ENCODE results near the gene RNF223. TPM values are rescaled to one million over a fixed set of nuclear protein-coding genes. Genes with fewer than 3 reads are reported as not detected.

Gene RNF223
- total and polyA plus RNA-seq, 2 of the 13 experiments (the other 11 are each of a cell fraction or from before 2014, with no cell fraction given): 0.03 TPM; not detected in 1

DNA sequence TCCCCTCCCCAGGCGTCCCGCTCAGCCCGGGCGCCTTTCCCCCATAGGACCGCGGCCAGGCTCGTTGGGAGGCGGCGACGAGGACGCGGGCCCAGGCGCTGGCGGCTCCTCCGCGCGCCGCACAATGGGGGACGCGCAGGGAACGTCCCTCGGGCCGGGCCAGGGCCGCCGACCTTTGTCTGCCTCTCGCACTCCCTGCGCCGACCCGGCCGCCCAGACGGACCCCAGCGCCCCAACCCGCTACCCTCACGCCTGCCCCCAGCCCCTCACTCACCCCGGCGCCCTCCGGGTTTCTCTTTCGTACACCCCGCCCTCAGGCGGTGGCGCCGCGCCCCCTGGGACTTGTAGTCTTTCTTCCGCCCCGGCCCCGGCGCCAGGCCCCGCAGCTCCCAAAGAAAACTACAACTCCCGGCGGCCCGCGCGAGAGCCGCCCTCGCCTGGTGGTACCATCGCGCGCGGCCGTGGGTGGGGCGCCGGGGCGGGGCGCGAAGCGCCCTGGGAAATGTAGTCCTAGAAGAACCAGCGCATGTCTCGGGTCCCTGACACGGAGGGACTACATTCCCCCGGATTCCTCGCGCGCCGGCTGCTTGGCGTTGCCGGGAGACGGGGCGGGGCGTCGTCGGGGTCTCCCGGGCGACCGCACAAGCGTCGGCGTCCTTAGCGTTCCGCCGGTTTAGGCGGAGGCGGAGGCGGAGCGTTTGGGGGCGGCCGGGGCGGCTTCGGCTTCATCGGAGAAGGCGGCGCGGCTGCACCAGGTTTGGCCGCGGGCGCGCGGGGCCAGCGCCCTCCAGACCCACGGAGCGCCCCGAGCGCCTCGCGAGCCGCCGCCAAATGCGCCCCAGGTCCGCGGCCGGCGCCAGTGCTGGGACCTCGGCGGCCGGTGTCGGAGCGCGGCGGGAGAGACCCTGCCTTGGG is 41.9 kb upstream of the RNF223 start, which contains the start of gene C1orf159 (continued):
- TF ChIP-seq, protein P1, sequence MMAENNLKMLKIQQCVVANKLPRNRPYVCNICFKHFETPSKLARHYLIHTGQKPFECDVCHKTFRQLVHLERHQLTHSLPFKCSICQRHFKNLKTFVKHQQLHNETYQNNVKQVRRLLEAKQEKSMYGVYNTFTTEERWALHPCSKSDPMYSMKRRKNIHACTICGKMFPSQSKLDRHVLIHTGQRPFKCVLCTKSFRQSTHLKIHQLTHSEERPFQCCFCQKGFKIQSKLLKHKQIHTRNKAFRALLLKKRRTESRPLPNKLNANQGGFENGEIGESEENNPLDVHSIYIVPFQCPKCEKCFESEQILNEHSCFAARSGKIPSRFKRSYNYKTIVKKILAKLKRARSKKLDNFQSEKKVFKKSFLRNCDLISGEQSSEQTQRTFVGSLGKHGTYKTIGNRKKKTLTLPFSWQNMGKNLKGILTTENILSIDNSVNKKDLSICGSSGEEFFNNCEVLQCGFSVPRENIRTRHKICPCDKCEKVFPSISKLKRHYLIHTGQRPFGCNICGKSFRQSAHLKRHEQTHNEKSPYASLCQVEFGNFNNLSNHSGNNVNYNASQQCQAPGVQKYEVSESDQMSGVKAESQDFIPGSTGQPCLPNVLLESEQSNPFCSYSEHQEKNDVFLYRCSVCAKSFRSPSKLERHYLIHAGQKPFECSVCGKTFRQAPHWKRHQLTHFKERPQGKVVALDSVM (CRISPR knock-in tag; IDR thresholded peaks at IDR 0.05): no peak
- TF ChIP-seq RORA (CRISPR knock-in tag; IDR thresholded peaks at IDR 0.05) (no peak), GTF3A (CRISPR knock-in tag; conservative IDR thresholded peaks at IDR 0.05) (no peak), ZNF615 (CRISPR knock-in tag; IDR thresholded peaks at IDR 0.05; ENCODE audit: borderline replicate concordance) (no peak), ZNF253 (CRISPR knock-in tag; IDR thresholded peaks at IDR 0.05; ENCODE audit: borderline replicate concordance) (no peak), MIXL1 (CRISPR knock-in tag; IDR thresholded peaks at IDR 0.05) (0 out of 2 replicates have a peak, but pooled peaks have one; percentile 12), ZNF292 (CRISPR knock-in tag; IDR thresholded peaks at IDR 0.05; ENCODE audit: borderline replicate concordance, low read depth) (no peak), GTF2F1 (IDR thresholded peaks at IDR 0.05; ENCODE audit: low read length) (no peak), ZNF160 (CRISPR knock-in tag; IDR thresholded peaks at IDR 0.05) (peak; percentile 55; the same call in 1 of the 2 replicates), SALL2 (CRISPR knock-in tag; IDR thresholded peaks at IDR 0.05) (peak; percentile 55; the same call in 1 of the 2 replicates), TAF15 (IDR thresholded peaks at IDR 0.05; ENCODE audit: low read depth, low read length, poor library complexity, severe bottlenecking) (no peak), SOX6 (IDR thresholded peaks at IDR 0.05) (no peak), SOX6 (CRISPR knock-in tag; IDR thresholded peaks at IDR 0.05) (peak; percentile 20; the same call in 1 of the 2 replicates), ZNF547 (CRISPR knock-in tag; IDR thresholded peaks at IDR 0.05) (no peak; the same call in 1 of the 2 replicates), ZNF792 (CRISPR knock-in tag; IDR thresholded peaks at IDR 0.05) (0 out of 2 replicates have a peak, but pooled peaks have one; percentile 11)
- TF ChIP-seq, protein P2, sequence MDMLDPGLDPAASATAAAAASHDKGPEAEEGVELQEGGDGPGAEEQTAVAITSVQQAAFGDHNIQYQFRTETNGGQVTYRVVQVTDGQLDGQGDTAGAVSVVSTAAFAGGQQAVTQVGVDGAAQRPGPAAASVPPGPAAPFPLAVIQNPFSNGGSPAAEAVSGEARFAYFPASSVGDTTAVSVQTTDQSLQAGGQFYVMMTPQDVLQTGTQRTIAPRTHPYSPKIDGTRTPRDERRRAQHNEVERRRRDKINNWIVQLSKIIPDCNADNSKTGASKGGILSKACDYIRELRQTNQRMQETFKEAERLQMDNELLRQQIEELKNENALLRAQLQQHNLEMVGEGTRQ (IDR thresholded peaks at IDR 0.05; ENCODE audit: low read depth, low read length): no peak
- TF ChIP-seq, protein P2 (CRISPR knock-in tag; IDR thresholded peaks at IDR 0.05; ENCODE audit: borderline replicate concordance): no peak
- TF ChIP-seq, protein P3, sequence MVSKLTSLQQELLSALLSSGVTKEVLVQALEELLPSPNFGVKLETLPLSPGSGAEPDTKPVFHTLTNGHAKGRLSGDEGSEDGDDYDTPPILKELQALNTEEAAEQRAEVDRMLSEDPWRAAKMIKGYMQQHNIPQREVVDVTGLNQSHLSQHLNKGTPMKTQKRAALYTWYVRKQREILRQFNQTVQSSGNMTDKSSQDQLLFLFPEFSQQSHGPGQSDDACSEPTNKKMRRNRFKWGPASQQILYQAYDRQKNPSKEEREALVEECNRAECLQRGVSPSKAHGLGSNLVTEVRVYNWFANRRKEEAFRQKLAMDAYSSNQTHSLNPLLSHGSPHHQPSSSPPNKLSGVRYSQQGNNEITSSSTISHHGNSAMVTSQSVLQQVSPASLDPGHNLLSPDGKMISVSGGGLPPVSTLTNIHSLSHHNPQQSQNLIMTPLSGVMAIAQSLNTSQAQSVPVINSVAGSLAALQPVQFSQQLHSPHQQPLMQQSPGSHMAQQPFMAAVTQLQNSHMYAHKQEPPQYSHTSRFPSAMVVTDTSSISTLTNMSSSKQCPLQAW (CRISPR knock-in tag; IDR thresholded peaks at IDR 0.05): peak; percentile 57; the same call in 1 of the 2 replicates
- TF ChIP-seq, protein P4, sequence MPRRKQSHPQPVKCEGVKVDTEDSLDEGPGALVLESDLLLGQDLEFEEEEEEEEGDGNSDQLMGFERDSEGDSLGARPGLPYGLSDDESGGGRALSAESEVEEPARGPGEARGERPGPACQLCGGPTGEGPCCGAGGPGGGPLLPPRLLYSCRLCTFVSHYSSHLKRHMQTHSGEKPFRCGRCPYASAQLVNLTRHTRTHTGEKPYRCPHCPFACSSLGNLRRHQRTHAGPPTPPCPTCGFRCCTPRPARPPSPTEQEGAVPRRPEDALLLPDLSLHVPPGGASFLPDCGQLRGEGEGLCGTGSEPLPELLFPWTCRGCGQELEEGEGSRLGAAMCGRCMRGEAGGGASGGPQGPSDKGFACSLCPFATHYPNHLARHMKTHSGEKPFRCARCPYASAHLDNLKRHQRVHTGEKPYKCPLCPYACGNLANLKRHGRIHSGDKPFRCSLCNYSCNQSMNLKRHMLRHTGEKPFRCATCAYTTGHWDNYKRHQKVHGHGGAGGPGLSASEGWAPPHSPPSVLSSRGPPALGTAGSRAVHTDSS (CRISPR knock-in tag; conservative IDR thresholded peaks at IDR 0.05): no peak
- TF ChIP-seq, protein P5, sequence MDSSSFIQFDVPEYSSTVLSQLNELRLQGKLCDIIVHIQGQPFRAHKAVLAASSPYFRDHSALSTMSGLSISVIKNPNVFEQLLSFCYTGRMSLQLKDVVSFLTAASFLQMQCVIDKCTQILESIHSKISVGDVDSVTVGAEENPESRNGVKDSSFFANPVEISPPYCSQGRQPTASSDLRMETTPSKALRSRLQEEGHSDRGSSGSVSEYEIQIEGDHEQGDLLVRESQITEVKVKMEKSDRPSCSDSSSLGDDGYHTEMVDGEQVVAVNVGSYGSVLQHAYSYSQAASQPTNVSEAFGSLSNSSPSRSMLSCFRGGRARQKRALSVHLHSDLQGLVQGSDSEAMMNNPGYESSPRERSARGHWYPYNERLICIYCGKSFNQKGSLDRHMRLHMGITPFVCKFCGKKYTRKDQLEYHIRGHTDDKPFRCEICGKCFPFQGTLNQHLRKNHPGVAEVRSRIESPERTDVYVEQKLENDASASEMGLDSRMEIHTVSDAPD (CRISPR knock-in tag; IDR thresholded peaks at IDR 0.05): no peak

All from HepG2 (cell line).